Femur (tissue), 1 donor: Measurements from ENCODE around the gene CACNA2D1.

Source experiments
- DNase-seq: peaks from one replicate; pipeline ENCODE4 v3.0.0-alpha.2; 2017

The CACNA2D1 gene

DNA sequence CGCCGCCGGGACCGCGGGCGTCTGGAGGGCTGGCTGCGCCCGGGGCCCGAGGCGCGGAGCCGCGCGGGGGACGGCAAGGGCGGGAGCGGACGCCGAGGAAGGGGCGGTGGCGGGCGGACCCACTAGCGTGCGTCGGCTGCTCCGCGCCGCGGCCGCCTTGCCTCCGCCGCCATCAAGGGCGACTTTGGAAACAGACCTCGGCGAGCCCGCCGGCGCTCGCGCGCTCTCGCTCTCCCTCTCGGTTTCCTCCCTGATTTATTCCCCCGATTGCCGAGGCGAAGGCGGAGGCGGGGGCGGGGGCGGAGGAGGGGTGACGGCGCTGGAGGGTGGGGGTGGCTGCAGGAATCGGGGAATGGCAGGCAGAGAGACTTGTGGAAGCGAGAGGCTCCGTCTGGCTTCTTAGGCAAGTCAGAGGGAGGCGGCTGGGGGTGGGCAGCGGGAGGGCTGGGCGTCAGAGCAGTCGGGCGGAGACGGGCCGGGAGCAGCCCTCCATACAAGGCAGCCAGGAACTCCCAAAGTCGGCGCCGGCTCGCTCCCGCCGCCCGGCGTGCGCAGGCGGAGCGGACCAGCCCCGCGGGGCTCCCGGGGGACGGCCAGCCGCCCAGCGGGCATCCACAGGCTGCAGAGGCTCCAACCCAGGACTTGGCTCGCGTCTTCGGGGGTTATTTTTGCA lies at the start of gene CACNA2D1:
Gene CACNA2D1, minus strand, starts transcription at position 231 of the 673 bp plus-strand sequence.
- DNase-seq, result peak; percentile 93

DNA sequence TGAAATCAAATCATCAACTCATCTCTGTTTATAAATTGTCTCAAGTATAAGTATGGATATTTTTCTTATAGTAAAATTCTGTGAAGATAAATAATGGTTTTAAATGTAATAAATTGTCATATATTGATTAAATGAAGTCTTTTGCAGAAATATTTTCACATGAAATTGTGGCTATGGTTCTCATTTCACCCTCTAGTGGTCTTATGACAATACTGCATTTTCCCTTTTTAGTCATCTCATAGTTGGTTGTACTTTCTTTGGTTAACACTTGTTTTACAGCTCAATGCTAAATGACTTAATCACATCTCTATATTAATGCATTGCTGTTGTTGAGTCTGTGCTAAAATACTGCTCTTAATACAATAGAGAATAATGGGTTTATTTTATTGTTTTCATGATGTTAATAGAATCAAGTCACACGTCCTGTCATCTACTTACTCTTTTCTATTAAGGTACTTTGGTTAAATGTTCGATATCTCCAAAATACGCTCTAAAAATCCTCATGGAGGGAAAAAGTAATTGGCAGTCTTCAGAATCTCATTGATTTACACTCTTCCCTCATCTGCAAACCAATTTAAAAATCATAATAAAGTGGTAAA lies 38.0 kb upstream of the CACNA2D1 start:
- no peak for DNase-seq

DNA sequence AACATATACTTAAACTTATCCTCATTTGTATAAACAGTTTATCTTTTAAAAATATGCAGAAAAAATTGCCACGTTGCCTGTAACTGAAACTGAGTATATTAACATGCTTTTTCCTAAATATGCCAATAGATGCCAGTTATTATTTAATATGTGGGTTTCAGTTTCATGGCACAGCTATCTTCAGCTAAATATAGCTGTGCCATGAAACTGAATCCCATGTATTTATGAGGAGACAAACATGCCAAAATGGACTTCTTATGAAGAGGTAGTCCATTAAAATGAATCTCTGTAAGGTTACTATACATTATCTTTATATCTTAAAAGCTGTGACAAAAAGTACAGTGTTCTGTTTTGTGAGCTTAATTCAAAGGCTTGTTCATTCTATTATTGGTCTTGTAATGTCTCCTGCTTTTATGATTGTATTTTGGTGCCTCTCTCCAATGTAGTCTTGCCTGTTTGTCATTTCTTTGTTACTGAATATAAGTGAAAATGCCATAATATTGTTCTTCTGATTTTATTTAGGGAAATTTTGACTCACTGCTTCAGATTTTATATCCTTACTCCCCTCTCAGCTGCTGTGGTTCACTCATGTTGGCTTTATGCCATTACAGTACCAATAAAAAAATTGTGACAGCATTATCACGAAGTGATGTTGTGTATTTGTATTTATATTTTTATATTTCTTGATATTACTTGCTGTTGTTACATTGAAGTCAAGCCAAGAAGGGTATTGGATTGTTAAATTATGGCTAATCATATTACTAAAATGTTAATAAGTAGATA lies 34.3 kb upstream of the CACNA2D1 start:
- DNase-seq, result no peak

DNA sequence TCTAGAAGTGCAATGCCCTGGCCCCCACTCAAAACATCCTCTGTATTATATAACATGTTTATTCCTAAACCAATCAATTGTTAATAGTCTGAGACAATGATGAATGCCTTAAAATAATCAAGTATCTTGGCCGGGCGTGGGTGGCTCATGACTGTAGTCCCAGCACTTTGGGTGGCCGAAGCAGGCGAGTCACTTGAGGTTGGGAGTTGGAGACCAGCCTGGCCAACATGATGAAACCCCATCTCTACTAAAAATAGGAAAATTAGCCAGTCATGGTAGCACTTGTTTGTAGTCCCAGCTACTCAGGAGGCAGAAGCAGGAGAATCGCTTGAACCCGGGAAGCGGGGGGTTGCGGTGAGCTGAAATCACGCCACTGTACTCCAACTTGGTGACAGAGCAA lies 29.4 kb upstream of the CACNA2D1 start:
- no peak for DNase-seq

DNA sequence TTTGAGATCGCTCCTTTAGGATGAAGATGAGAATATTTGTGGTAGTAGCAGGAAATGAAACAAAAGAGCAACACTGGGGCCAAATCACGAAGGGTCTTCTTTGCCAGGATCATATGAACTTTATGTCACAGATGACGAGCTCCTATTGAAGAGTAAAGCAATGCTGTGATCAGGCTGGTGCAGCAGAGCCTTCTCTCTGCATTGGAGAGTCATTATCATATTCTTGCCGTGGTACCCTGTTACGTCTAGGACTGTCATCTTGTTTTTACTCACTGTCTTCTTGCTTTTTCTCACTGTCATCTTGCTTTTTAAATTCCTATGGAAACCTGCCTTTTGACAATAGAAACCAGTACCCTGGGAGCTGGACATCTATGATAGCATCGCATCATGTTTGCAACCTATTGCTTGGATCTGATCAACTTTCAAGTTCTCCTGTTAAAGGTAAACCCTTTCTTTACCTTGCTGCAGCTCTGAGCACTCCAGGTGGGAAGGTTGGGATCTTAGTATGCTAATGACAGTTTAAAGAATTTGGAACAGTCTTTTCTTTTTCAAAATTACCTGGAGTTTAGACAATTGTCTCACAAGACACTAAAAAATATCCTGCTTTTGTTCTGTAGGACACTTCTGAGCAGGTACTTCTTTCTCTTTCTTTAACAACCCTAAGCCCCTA lies 27.9 kb upstream of the CACNA2D1 start:
- DNase-seq, result no peak

DNA sequence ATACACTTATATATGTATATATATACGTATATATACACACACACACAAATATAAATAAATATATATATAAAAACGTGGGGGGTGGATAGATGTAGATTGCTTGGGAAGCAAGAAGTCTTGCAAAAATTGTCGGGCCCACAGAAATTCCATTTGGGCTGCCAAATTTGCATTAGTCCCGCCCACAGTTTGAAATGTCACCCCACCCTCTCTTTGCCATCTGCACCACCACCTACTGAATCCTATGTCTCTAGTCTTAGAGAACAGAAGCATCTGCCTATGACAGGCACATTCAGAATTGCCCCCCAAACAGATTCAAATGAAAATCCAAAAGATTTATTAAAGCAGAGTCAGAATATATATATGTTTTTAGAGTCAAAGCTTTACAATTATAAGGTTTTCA lies 25.6 kb upstream of the CACNA2D1 start:
- DNase-seq, result no peak

DNA sequence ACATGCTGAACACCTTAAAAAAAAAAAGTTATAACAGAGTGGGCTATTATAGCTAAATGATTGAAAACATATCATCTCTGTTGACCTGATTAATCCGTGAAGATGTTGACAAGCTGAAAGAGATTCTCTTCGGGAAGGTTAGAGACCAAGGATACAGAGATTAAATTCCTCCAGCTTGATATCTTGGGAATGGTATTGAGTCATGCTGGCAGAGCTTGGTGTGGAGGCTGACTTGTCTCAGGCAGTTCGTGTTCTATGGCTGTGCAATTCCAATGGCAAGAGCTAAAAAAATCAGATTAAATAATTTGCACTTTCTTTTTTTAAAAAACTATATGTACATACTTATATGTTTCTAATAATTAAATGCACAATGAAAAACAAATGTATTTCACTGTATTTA lies 24.9 kb upstream of the CACNA2D1 start:
- DNase-seq, result no peak

DNA sequence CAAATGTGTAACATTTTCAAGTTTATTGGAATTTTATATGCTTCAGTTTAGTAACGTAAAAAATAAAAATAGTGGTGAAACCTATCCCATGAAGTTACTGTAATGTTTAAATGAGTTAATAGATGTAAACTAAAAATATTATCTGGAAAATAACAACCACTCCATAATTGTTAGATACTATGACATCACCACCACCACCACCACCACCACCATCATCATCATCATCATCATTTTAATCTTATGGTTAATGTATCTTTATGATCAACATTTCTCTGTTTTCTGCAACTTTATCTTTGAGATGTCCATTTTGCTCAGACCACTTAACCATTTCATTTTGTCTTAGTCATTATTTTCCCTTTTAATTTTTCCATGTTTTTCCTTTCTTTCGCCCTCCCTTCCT lies 23.4 kb upstream of the CACNA2D1 start:
- DNase-seq, result no peak

DNA sequence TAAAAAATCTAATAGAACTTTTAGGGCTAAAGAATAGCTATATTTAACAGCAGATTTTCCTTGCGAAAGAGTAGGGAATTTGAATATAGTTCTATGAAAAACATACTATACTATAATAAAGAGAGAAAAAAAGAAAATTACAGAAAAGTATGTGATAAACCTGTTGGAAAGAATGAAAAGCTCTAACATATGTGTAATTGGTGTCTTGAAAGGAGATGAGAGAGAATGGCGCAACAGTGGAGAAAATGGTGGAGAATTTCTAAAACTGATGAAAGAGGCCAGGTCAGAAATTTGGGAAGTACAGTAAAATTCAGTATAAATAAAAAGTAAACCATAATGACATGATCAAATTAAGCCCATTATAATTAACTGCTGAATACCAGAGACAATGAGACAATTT lies 20.8 kb upstream of the CACNA2D1 start:
- DNase-seq, result no peak

DNA sequence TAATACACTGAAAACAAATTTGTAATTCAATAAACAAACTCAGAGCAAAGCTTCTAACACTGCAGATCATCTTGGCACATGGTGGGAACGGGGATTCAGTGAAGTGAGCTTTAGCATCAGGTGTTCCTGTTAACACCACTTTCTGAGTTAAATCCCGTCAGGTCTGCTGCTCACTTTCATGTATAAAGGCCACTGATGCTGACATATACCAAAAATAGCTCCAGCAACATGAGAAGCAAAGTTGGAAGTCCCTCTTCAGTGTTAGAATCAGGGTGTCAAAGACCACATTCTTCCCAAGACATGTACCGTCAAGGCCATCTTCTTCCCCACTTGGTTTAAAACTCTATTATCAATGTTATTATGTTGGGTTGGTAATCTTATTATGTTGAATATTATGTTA lies 11.7 kb upstream of the CACNA2D1 start:
- DNase-seq, result no peak

DNA sequence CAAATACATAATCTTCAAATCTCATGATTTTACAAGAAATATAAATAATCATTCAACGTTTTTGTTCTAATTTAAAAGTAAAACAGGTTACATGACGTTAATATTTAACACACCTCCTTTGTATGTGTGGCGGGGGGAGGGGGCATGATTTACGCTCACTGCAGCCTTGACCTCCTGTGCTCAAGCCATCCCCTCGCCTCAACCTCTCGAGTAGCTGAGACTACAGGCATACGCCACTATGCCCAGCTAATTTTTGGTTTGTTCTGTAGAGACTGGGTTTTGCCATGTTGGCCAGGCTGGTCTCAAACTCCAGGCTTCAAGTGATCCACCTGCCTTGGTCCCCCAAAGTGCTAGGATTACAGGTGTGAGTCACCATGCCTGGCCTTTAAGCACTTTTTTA lies 7.2 kb upstream of the CACNA2D1 start:
- no peak for DNase-seq

DNA sequence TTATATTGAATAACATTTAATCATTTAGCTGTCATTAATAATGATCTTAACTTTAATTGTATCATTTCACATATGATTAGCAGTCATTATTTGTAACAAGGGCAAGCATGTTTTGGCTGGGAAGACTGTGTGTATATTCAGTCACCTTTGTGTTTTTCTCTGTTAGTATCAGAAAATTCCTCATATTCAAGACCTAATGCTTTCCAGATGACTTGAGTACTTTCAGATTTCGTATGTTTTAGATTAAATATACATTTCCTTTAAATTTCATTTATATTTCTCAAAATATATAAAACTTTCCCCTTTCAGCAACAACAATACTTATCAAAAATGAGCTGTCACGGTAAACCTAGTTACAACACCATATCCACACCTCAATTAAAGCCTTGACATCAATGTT lies 6.3 kb upstream of the CACNA2D1 start:
- no peak for DNase-seq

DNA sequence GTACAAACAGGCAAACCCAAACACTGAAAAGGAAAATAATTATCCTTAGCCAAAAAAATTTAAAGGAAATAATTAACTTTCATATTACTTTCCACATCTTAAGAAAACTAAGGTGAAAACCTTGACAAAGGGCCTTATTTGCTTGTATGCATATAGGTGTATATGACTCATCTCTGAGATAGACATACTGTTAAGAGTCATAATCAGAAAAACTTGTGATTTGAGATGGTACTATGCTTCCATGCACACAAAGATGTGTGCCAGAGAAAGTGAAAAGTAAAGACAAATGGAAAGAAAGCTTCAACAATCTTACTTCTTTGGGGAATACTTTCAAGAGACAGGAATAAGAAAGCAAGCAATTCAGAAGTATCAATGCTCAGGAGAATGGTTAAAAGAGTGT lies 3.3 kb upstream of the CACNA2D1 start:
- DNase-seq, result no peak

DNA sequence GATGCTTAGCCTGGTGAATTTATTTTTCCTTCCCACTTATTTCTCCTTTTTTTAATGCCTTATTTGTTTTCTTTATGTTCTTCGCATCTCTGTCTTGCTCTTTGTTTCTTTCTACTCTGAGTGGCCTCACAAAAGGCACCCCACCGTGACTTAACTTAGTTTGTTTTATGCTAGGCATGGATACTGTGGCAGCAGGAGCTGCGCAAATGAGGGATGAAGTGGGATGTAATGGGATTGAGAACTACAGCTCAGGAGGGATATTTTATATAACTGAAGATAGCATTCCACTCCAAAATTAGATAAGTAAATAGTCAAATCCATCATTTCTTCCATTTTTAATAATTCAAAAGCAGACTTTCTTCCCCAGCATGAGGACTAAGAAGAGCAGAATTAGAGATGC lies 1.7 kb upstream of the CACNA2D1 start:
- DNase-seq, result no peak

DNA sequence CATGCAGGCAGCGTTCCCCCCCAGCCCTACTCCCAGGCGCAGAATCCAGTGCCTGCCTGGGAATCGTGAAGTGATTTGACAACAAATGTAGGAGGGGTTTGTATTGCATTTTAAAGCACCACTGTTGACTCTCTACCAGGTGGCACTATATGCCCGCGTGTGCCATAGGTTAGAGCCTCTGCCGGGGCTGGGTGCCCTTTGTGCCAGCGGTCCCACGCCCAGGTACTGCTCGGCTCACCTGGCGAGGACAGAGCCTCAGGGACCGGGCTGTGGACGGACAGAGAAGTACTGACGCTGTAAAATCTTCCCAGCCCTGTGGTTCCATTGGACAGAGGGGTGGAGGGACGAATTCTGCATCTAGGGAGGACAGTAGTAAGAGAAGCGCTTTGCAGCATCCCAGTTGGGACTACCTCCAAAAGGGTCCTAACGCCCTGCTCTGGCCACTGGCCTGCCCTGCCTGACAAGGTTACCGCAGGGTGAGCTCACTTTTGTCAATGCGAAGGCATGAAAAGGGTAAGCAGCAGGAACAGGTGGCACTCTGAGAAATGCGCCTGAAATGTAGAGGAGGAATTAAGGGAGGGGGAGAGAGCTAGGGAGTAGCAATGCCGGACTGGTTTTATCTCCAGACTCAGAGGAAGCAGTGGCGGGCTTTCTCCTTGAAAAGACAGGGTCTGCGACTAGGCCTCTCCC lies 788 bp upstream of the CACNA2D1 start:
- no peak for DNase-seq

DNA sequence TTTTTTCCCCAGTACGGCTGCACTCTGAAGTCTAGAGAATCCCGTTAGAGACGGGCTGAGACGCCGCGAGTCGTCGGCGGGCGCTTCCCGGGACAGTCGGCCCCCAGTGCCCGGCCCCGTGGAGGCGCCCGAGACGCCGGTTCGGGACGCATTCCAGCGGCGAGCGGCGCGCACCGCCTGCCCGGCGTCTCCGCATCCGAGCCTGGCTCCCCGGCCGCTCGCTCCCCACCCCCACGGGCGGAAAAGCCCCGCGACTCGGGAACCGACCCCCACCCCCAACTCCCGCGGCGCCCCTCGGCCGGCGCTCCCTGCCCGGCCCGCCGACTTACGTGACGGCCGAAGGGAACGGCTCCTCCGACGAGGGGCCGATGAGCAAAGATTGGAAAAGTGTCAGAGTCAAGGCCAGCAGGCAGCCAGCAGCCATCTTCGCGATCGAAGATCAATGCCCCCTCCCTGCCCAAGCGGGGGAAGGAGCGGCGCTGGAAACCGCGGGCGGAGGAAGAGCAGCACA lies 486 bp downstream of the CACNA2D1 start:
- DNase-seq, result peak; percentile 59

DNA sequence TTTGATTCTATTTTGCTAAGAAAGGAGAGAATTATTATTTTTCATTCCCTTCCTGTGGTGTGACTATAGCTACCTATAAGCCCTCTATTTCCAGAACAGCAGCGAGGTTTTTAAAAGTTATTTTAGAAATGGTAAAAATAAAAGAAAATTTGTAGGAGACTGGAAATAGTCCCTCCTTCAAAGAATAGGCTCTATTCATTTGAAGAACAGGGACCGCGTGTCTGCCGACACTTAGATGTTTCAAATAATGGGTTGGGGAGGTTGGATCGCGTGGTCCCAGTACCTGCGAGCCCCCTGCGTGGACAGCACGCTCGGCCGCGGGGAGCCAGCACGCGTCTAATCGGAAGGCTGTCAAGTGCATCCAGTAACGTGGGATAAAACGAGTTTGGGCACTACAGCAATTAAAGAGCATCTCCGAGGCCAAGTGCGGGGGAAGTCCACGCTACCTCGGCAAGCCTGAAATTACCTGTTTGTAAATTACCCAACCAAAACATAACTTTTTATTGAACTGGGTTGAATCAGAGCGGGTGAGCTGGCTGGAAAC lies 1.0 kb downstream of the CACNA2D1 start:
- DNase-seq, result peak; percentile 34

DNA sequence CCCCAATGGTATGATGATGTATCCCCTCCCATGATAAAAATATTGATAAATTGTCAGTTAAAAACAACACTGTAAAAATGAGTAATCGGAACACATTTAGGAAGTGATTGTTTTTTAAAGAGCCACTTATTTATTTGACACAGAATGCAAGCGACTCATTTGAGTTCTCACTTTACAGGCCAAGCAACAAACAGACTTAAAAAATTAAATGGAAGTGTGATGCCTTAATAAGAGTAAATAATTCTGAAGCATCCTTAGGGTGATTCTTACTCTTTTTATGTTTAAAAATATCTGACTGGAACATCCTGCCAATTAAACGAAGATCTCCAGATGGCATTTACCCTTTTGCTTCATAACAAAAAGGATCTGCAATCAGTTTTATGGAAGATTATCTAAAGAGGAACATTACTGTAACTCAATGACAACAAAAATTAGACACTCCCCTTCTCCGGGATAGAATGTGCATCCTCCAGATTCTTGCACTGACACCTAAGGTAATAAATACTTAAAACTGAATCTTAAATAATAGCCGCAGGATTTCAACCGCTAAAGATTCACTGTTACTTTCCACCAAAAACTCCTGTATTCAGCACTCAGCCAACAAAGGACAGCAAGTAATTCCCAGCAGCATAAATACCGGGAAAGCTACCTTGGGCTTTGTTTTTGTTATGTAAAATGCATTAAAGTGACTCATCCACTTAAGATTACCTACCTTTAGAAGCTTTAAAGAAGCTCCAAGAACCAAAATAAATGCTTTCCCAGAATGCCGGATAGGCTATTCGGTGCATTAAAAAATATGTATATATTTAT lies 1.7 kb downstream of the CACNA2D1 start:
- DNase-seq, result no peak

DNA sequence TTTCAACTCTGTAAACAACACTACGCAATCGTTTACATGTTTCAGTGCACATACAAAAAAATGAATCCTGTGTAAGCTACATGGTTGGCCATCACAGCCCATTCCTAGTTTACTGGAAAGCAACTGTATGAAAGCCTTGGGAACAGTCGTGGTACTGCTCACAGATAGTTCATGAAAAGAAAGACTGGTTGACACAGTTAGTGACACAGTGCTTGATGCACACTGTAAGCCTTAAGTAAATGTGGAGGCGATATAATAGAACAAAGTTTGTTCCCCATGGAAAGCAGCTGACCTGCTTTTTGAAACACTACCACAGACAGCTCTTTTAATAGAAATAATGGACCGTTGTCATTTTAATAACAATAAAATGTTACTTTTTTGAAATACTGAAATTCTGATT lies 5.1 kb downstream of the CACNA2D1 start:
- DNase-seq, result no peak

DNA sequence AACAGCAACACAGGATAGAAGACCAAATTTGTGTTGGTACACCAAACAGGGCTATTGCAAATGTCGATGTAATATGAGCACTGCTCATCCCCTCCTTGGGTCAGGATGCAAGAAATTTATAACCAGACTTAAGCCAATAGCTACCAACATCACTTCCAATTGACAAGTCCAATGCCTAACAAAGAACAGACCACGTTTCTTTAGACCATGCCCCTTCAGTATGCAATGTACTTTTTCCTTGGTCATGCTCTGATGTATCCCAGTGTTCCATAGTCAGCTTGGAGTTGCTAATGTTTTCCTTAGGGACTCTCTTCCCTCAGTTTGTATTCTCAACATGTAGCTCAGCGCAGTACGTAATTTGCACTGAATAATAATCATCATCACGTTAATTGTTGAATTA lies 7.8 kb downstream of the CACNA2D1 start:
- DNase-seq, result no peak

DNA sequence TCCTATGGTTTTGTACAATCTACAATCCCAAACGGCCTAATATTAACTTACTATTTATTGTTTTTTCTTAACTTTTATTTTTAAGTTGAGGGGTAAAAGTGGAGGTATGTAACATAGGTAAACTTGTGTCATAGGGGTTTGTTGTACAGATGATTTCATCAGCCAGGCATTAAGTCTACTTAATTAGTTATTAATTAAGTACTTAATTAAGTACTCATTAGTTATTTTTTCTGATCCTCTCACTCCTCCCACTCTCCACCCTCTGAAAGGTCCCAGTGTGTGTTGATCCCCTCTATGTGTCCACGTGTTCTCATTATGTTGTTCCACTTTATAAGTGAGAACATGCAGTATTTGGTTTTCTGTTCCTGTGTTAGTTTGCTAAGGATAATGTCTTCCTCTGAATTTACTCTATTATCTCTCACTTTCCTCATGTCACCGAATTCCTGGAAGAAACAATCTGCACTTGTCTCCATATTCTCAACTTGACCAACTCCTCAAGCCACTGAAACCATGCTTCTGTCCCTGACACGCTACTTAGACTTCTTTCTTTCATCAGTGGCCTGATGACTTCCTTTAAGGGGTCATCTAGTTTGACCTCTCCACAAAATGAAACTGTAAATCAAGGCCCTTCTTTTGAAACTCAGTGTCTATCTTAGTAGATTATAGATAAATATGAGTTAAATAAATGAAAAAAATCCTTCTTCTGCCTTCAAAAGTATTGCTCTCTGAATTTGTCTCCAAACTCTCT lies 9.1 kb downstream of the CACNA2D1 start:
- DNase-seq, result no peak
